Neutrophil (primary cell): ENCODE data around the gene SLC51B.
"Not testable (repeated sequence)": the region's sequence is repeated elsewhere in the genome, so short reads cannot be mapped to it uniquely, and the experiment has no call there.

Experiments used
- H3K27ac ChIP-seq: fragments of 200-600 bp; sonication (generic); 2 replicates; pipeline ENCODE4 v1.5.1; 2016; ENCODE audit warnings: mild to moderate bottlenecking, moderate library complexity
- H3K27me3 ChIP-seq: fragments of 200-600 bp; sonication (generic); 2 replicates; pipeline ENCODE4 v1.6.0; 2016; ENCODE audit warnings: mild to moderate bottlenecking
- H3K36me3 ChIP-seq: fragments of 200-600 bp; sonication (generic); 2 replicates; pipeline ENCODE4 v1.5.1; 2017
- H3K4me1 ChIP-seq, 2 experiments: fragments of 200-600 bp in 1 of 2; sonication (generic) in 1 of 2; 1 replicate in 1 of 2; 2 replicates in 1 of 2; pipeline versions ENCODE4 v1.5.1 to v1.6.1; 2013 to 2016; ENCODE audit warnings: low read depth in 1 of 2, low read length in 1 of 2, mild to moderate bottlenecking in 1 of 2, moderate library complexity in 1 of 2; ENCODE audit not compliant: control insufficient read depth in 1 of 2, insufficient read depth in 1 of 2
- H3K4me3 ChIP-seq, 2 experiments: fragments of 200-600 bp in 1 of 2; sonication (generic) in 1 of 2; 1 replicate in 1 of 2; 2 replicates in 1 of 2; pipeline ENCODE4 v1.5.1; 2013 to 2016; ENCODE audit warnings: low read depth in 1 of 2, low read length in 1 of 2, mild to moderate bottlenecking in 1 of 2, moderate library complexity in 1 of 2
- H3K9me3 ChIP-seq: fragments of 200-600 bp; sonication (generic); 2 replicates; pipeline ENCODE4 v1.5.1; 2016
- TF ChIP-seq, protein P1 (sequence below): fragments of 200-600 bp; sonication (generic); IDR thresholded peaks from 2 replicates; pipeline ENCODE4 v1.5.1; 2016; ENCODE audit warnings: antibody characterized with exemption

Gene SLC51B

DNA sequence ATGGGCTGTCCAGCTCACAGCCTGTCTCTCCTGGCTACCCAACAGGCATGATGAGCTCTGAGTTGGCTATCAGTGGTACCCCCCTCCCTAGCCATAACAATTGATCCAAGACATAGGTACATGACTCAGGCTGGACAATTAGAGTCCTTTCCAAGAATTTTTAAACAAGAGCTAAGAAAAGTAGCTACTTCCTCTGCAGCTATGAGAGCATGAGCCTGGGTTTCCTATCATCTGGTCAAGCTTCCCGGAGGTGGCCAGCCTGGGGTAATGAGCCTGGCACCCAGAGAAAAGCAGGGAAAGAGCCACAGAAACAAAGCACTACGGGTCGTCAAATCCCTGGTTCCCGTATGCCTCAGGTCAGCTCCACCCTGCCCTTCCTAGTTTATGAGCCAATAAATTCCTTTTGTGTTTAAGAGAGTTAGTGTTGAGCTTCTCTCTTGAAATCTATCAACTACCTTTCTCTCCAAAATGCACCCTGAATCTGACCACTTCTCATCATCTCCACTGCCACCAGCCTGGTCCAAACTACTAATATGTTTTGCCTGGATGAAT, 2.3 kb upstream of the SLC51B start:
- no peaks in the 10 kb centered on the region for H3K9me3 ChIP-seq
- H3K4me1 ChIP-seq: no peaks in the 10 kb centered on the region
- no peaks in the 10 kb centered on the region for H3K27me3 ChIP-seq
- TF ChIP-seq, protein P1, sequence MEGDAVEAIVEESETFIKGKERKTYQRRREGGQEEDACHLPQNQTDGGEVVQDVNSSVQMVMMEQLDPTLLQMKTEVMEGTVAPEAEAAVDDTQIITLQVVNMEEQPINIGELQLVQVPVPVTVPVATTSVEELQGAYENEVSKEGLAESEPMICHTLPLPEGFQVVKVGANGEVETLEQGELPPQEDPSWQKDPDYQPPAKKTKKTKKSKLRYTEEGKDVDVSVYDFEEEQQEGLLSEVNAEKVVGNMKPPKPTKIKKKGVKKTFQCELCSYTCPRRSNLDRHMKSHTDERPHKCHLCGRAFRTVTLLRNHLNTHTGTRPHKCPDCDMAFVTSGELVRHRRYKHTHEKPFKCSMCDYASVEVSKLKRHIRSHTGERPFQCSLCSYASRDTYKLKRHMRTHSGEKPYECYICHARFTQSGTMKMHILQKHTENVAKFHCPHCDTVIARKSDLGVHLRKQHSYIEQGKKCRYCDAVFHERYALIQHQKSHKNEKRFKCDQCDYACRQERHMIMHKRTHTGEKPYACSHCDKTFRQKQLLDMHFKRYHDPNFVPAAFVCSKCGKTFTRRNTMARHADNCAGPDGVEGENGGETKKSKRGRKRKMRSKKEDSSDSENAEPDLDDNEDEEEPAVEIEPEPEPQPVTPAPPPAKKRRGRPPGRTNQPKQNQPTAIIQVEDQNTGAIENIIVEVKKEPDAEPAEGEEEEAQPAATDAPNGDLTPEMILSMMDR: no peak
- H3K4me3 ChIP-seq: no peak overlapping the region
- H3K27ac ChIP-seq: no peak overlapping the region
- no peaks in the 10 kb centered on the region for H3K36me3 ChIP-seq

DNA sequence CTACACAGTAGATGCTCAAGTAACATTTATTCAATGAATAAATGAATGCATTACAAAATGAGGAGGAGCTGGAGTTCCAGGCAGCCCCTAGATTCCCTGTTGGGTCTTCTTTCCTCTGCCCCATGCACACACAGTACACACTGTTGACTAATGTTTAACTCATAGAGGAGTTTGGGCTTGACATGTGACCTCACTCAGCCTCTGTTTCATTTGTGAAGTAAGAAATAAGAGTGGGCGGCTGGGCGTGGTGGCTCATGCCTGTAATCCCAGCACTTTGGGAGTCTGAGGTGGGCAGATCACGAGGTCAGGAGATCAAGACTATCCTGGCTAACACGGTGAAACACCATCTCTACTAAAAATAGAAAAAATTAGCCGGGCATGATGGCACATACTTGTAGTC, 969 bp upstream of the SLC51B start:
- not testable (repeated sequence) for H3K4me1 ChIP-seq, H3K9me3 ChIP-seq, H3K4me3 ChIP-seq

DNA sequence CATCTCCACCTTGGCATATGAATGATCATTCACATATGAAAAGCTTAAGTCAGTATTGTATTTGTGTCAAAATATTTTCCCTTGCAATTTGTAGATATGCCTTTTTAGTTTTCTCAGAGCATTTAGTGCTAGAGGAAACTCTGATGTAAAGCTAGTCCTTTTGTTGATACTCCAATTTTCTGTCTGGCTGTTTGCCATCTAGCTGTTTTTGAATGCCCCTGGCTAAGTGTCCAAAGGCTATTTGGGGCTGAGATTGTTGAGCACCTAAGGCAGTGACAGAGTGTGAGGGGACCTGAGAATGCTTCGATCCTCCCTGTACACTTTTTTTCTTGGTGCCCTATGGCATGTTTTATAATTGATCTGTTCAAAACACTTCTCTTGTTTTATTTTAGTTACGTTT, 3.1 kb downstream of the SLC51B start:
- Histone ChIP-seq H3K27me3 (peaks cover 25% of the 10 kb centered on the region), H3K4me1 (peaks cover 16 to 18% of the 10 kb centered on the region in 2 experiments), H3K36me3 (no peaks in the 10 kb centered on the region), H3K4me3 (no peak overlapping the region), H3K27ac (no peak overlapping the region), H3K9me3 (no peaks in the 10 kb centered on the region)
- TF ChIP-seq, protein P1: no peak

More for the DNA sequence above, 969 bp upstream of the SLC51B start:
- peaks cover 12% of the 10 kb centered on the region for H3K27me3 ChIP-seq
- not testable (repeated sequence) for H3K27ac ChIP-seq, H3K36me3 ChIP-seq

DNA sequence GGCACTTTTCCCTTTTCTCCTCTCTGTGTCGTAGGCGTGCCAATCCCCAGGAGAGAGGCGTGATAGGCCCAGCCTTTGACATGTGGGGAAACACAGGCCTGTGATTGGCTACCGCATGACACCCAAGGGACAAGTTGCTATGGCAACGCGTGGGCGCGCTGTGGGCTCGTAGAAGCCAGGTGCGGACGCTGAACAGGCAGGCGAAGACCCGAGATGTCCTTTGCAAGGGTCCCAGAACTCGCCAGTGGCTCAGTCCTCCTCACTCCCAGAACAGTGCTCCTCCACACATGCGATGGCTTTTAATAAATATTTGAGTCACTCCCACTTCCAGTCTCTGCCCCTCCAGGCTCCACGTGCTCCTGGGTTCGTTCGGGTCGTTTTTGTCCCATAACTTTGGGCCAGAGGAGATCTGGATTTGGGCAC, 4.2 kb downstream of the SLC51B start:
- H3K4me1 ChIP-seq: peaks cover 16 to 18% of the 10 kb centered on the region in 2 experiments
- TF ChIP-seq, protein P1: no peak
- no peaks in the 10 kb centered on the region for H3K9me3 ChIP-seq
- peak overlapping the region; percentile 47 to 53 for H3K4me3 ChIP-seq
- no peaks in the 10 kb centered on the region for H3K36me3 ChIP-seq
- H3K27me3 ChIP-seq: peaks cover 25% of the 10 kb centered on the region
- H3K27ac ChIP-seq: no peak overlapping the region

DNA sequence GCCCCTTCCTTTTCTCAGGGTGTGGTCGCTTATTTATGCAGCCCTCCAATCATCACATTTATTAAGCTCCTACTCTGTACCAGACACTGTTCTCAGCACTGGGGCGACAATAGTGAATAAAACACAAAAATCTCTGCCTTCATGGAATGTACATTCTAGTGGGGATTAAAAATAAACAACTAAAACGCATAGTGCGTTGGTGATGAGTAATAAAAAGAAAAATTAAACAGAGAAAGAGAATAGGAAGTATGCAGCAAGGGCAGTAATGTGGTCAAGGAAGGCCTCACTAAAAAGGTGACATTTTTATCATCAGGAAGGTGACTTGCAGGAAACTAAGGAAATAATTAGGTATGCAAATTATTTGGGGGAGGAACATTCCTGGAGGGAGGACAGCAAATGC, 5.1 kb downstream of the SLC51B start:
- peaks cover 16 to 18% of the 10 kb centered on the region in 2 experiments for H3K4me1 ChIP-seq
- TF ChIP-seq, protein P1: no peak

DNA sequence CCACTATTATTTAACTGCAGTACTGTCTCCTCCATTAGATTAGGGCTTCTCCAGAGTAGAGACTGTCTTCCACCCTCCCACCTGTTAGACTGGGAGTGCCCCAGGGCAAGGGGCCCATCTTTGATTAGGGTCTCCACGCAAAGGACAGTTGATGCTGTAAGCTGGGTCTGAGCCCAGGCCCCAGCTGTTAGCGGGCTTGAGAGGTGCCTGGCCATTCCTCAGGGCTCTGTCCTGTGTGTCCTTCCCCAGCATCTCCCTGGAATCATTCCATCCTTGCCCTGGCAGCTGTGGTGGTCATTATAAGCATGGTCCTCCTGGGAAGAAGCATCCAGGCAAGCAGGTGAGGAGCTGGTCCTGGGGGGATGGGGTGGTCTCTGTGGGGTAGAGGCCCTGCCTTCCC, 6.1 kb downstream of the SLC51B start:
- TF ChIP-seq, protein P1: no peak
- no peak overlapping the region for H3K4me3 ChIP-seq
- H3K9me3 ChIP-seq: no peaks in the 10 kb centered on the region
- peaks cover 16 to 18% of the 10 kb centered on the region in 2 experiments for H3K4me1 ChIP-seq
- H3K27ac ChIP-seq: no peak overlapping the region
- H3K27me3 ChIP-seq: peaks cover 25% of the 10 kb centered on the region
- H3K36me3 ChIP-seq: no peaks in the 10 kb centered on the region

More for the DNA sequence above, 5.1 kb downstream of the SLC51B start:
- no peaks in the 10 kb centered on the region for H3K36me3 ChIP-seq
- no peaks in the 10 kb centered on the region for H3K9me3 ChIP-seq
- peaks cover 25% of the 10 kb centered on the region for H3K27me3 ChIP-seq
- H3K4me3 ChIP-seq: no peak overlapping the region
- peak overlapping the region; percentile 10 for H3K27ac ChIP-seq
